ENCODE results near the gene CAMK1D. TPM values are rescaled to one million over a fixed set of nuclear protein-coding genes. Genes with fewer than 3 reads are reported as not detected.
"Not testable (repeated sequence)": the region's sequence is repeated elsewhere in the genome, so short reads cannot be mapped to it uniquely, and the experiment has no call there.

Gene CAMK1D
- total RNA-seq, 2 experiments from 2014 or later = 2.4 to 2.8 TPM

GRCh38 chr10:12846718-12847117, 497.4 kb downstream of the CAMK1D start:
- no peak for ATAC-seq
- Mint-ChIP-seq H3K9me3 (ENCODE audit: low read depth) (no peaks in the 10 kb centered on the region), H3K36me3 (no peaks in the 10 kb centered on the region), H3K27ac (no peak overlapping the region), H3K27me3 (peaks cover 4% of the 10 kb centered on the region), H3K4me1 (no peaks in the 10 kb centered on the region), H3K4me3 (no peak overlapping the region)
- no peak for DNase-seq
- CTCF ChIA-PET = no interaction called here

- no peak overlapping the region for H3K4me3 Mint-ChIP-seq
- CTCF ChIA-PET = no interaction called here
- H3K27me3 Mint-ChIP-seq = peaks cover 4% of the 10 kb centered on the region
- H3K27ac Mint-ChIP-seq = no peak overlapping the region
- no peaks in the 10 kb centered on the region for H3K36me3 Mint-ChIP-seq
- DNase-seq = no peak
- no peaks in the 10 kb centered on the region for H3K4me1 Mint-ChIP-seq
- ATAC-seq = no peak
- H3K9me3 Mint-ChIP-seq (ENCODE audit: low read depth) = no peaks in the 10 kb centered on the region
Observed at GRCh38 chr10:12847361-12847975, 498.1 kb downstream of the CAMK1D start.

GRCh38 chr10:12848439-12849173, 499.3 kb downstream of the CAMK1D start:
- no peak overlapping the region for H3K27ac Mint-ChIP-seq
- H3K9me3 Mint-ChIP-seq (ENCODE audit: low read depth) = no peaks in the 10 kb centered on the region
- ATAC-seq (no peak), DNase-seq (no peak)
- H3K4me3 Mint-ChIP-seq = no peak overlapping the region
- H3K36me3 Mint-ChIP-seq = no peaks in the 10 kb centered on the region
- CTCF ChIA-PET = no interaction called here
- no peaks in the 10 kb centered on the region for H3K4me1 Mint-ChIP-seq
- peaks cover 4% of the 10 kb centered on the region for H3K27me3 Mint-ChIP-seq

- Mint-ChIP-seq H3K36me3 (no peaks in the 10 kb centered on the region), H3K9me3 (ENCODE audit: low read depth) (no peaks in the 10 kb centered on the region), H3K4me1 (no peaks in the 10 kb centered on the region), H3K4me3 (no peak overlapping the region), H3K27me3 (peaks cover 4% of the 10 kb centered on the region), H3K27ac (no peak overlapping the region)
- CTCF ChIA-PET = no interaction called here
- no peak for DNase-seq
- no peak for ATAC-seq
Observed at GRCh38 chr10:12849319-12850181, 500.2 kb downstream of the CAMK1D start.

GRCh38 chr10:12852687-12853086, 503.3 kb downstream of the CAMK1D start:
- H3K4me3 Mint-ChIP-seq = no peak overlapping the region
- H3K9me3 Mint-ChIP-seq (ENCODE audit: low read depth) = no peaks in the 10 kb centered on the region
- CTCF ChIA-PET = no interaction called here
- DNase-seq (no peak), ATAC-seq (no peak)
- H3K27me3 Mint-ChIP-seq = peaks cover 7% of the 10 kb centered on the region
- no peaks in the 10 kb centered on the region for H3K36me3 Mint-ChIP-seq
- H3K4me1 Mint-ChIP-seq = no peaks in the 10 kb centered on the region
- H3K27ac Mint-ChIP-seq = no peak overlapping the region

GRCh38 chr10:12854988-12855387, 505.6 kb downstream of the CAMK1D start:
- Mint-ChIP-seq H3K27me3 (peaks cover 20% of the 10 kb centered on the region), H3K4me3 (no peak overlapping the region), H3K9me3 (ENCODE audit: low read depth) (no peaks in the 10 kb centered on the region), H3K36me3 (no peaks in the 10 kb centered on the region), H3K27ac (no peak overlapping the region), H3K4me1 (no peaks in the 10 kb centered on the region)
- no peak for DNase-seq
- CTCF ChIA-PET = no interaction called here
- ATAC-seq = no peak

- CTCF ChIA-PET = no interaction called here
- H3K4me3 Mint-ChIP-seq = no peak overlapping the region
- ATAC-seq = no peak
Observed at GRCh38 chr10:12862459-12862858, 513.1 kb downstream of the CAMK1D start.

GRCh38 chr10:12865515-12865914, 516.2 kb downstream of the CAMK1D start:
- not testable (repeated sequence) for H3K36me3 Mint-ChIP-seq; DNase-seq; H3K27ac Mint-ChIP-seq; H3K4me1 Mint-ChIP-seq; ATAC-seq; H3K27me3 Mint-ChIP-seq; H3K4me3 Mint-ChIP-seq; H3K9me3 Mint-ChIP-seq (ENCODE audit: low read depth)
- CTCF ChIA-PET = interaction anchor here (0.7 kb wide), 1 partner anchor 1048 kb away, joined by 3 read pairs; no protein-coding TSS in a partner anchor

More at GRCh38 chr10:12862459-12862858, 513.1 kb downstream of the CAMK1D start:
- no peaks in the 10 kb centered on the region for H3K36me3 Mint-ChIP-seq
- no peaks in the 10 kb centered on the region for H3K9me3 Mint-ChIP-seq (ENCODE audit: low read depth)
- H3K27me3 Mint-ChIP-seq = peaks cover 26% of the 10 kb centered on the region
- DNase-seq = no peak
- no peaks in the 10 kb centered on the region for H3K4me1 Mint-ChIP-seq
- no peak overlapping the region for H3K27ac Mint-ChIP-seq

GRCh38 chr10:12868229-12868628, 518.9 kb downstream of the CAMK1D start:
- no peaks in the 10 kb centered on the region for H3K36me3 Mint-ChIP-seq
- H3K27me3 Mint-ChIP-seq = no peaks in the 10 kb centered on the region
- H3K4me3 Mint-ChIP-seq = no peak overlapping the region
- ATAC-seq = no peak
- CTCF ChIA-PET = no interaction called here
- no peaks in the 10 kb centered on the region for H3K9me3 Mint-ChIP-seq (ENCODE audit: low read depth)
- H3K27ac Mint-ChIP-seq = no peak overlapping the region
- no peaks in the 10 kb centered on the region for H3K4me1 Mint-ChIP-seq
- no peak for DNase-seq

GRCh38 chr10:12869427-12869826, 520.1 kb downstream of the CAMK1D start:
- ATAC-seq = no peak
- CTCF ChIA-PET = interaction anchor here (0.7 kb wide), 1 partner anchor 33 kb away, joined by 4 read pairs; no protein-coding TSS in a partner anchor
- Mint-ChIP-seq H3K4me1 (no peaks in the 10 kb centered on the region), H3K9me3 (ENCODE audit: low read depth) (no peaks in the 10 kb centered on the region), H3K4me3 (no peak overlapping the region), H3K36me3 (no peaks in the 10 kb centered on the region), H3K27me3 (no peaks in the 10 kb centered on the region), H3K27ac (no peak overlapping the region)
- no peak for DNase-seq

- Mint-ChIP-seq H3K36me3 (no peaks in the 10 kb centered on the region), H3K4me1 (no peaks in the 10 kb centered on the region), H3K27ac (no peak overlapping the region), H3K4me3 (no peak overlapping the region), H3K27me3 (peaks cover 6% of the 10 kb centered on the region), H3K9me3 (ENCODE audit: low read depth) (no peaks in the 10 kb centered on the region)
- ATAC-seq = no peak
- DNase-seq = no peak
- CTCF ChIA-PET = no interaction called here
Observed at GRCh38 chr10:12872577-12872976, 523.2 kb downstream of the CAMK1D start.

GRCh38 chr10:12873172-12873571, 523.8 kb downstream of the CAMK1D start:
- no peak for ATAC-seq
- Mint-ChIP-seq H3K36me3 (no peaks in the 10 kb centered on the region), H3K27me3 (peaks cover 6% of the 10 kb centered on the region), H3K4me1 (no peaks in the 10 kb centered on the region), H3K9me3 (ENCODE audit: low read depth) (no peaks in the 10 kb centered on the region), H3K4me3 (no peak overlapping the region), H3K27ac (no peak overlapping the region)
- CTCF ChIA-PET = no interaction called here
- DNase-seq = no peak

- Mint-ChIP-seq H3K27ac (no peak overlapping the region), H3K36me3 (no peaks in the 10 kb centered on the region), H3K27me3 (peaks cover 6% of the 10 kb centered on the region), H3K4me3 (no peak overlapping the region), H3K4me1 (no peaks in the 10 kb centered on the region), H3K9me3 (ENCODE audit: low read depth) (no peaks in the 10 kb centered on the region)
- ATAC-seq (no peak), DNase-seq (no peak)
- CTCF ChIA-PET = no interaction called here
Observed at GRCh38 chr10:12874501-12874900, 525.2 kb downstream of the CAMK1D start.
